Measurements from ENCODE around the gene RBBP5. TPM values are rescaled to one million over a fixed set of nuclear protein-coding genes. Genes with fewer than 3 reads are reported as not detected.

RBBP5 gene
- total RNA-seq, 2 donors from 2014 or later, result 15.0 to 15.1 TPM

DNA sequence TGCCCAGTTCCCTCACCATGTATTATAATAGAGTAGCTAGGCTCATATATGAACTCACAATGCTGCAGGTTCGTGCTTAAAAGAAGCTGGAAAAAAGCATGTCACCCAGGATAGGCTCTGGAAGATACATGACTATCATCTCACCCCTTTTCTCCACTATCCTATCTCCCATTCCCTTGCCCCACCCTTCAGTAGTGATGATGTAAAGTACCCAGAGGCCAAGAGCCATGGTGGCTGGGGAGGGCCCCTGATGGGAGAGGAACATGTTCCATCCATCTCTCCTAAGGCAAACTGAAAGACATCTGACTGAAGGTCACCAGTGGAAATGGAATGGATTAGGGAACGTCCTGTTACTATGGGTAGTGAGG is 20.3 kb upstream of the RBBP5 start:
- no peaks in the 10 kb centered on the region for H3K4me1 ChIP-seq (replicated peaks)
- DNase-seq (ENCODE audit: low spot score), result no peak
- intact Hi-C loops (cut with DNase I), result loop anchor here (5.0 kb wide), 2 partner anchors 115 to 155 kb away; no protein-coding TSS in a partner anchor
- TF ChIP-seq, protein P1, sequence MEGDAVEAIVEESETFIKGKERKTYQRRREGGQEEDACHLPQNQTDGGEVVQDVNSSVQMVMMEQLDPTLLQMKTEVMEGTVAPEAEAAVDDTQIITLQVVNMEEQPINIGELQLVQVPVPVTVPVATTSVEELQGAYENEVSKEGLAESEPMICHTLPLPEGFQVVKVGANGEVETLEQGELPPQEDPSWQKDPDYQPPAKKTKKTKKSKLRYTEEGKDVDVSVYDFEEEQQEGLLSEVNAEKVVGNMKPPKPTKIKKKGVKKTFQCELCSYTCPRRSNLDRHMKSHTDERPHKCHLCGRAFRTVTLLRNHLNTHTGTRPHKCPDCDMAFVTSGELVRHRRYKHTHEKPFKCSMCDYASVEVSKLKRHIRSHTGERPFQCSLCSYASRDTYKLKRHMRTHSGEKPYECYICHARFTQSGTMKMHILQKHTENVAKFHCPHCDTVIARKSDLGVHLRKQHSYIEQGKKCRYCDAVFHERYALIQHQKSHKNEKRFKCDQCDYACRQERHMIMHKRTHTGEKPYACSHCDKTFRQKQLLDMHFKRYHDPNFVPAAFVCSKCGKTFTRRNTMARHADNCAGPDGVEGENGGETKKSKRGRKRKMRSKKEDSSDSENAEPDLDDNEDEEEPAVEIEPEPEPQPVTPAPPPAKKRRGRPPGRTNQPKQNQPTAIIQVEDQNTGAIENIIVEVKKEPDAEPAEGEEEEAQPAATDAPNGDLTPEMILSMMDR (IDR thresholded peaks at IDR 0.05), result no peak
- TF ChIP-seq POLR2AphosphoS5 (IDR thresholded peaks at IDR 0.05) (no peak), POLR2A (IDR thresholded peaks at IDR 0.05) (no peak)
- no peaks in the 10 kb centered on the region for H3K9me3 ChIP-seq
- H3K4me3 ChIP-seq, result no peak overlapping the region
- H3K36me3 ChIP-seq, result no peaks in the 10 kb centered on the region
- WGBS, result 35% methylated on average over 2 of the region's 2 CpGs
- H3K27ac ChIP-seq, result no peak overlapping the region
- H3K27me3 ChIP-seq (replicated peaks; ENCODE audit: insufficient read depth), result no peaks in the 10 kb centered on the region

DNA sequence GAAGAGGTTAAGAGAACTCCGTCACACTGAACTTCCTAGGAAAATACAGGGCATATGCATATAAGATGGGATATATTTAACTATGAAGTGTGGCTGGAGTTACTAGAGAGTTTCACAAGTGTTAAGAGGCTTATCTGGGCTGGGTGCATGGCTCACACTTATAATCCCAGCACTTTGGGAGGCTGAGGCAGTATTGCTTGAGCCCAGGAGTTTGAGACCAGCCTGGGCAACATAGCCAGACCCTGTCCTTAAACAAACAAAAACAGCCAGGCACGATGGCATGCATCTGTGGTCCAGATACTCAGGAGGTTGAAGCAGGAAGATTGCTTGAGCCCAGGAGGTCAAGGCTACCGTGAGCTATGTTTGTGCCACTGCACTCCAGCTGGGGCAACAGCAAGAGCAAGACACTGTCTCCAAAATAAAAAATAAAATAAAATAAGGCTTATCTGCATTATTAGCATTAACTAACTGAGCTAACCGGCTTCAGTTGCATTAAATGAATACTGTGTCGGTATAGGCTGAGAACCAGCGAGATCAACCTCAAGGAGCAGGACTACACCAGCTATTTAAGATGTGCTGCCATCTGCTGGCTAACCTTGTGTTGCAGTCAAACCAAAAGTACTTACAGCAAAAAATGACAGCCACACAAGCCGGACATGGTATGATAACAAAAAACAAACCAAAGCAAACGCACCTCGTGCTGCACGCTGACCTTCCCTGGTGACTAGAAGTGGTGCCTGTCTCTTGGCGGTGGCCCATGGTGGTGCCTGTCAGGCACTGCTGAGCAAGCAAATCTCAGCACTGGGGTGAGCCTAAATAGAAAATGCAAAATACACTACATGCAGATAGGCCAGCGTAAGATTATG is 19.7 kb upstream of the RBBP5 start:
- no peak for TF ChIP-seq POLR2A (IDR thresholded peaks at IDR 0.05)
- TF ChIP-seq, protein P1 (IDR thresholded peaks at IDR 0.05), result peak in 3 of 4 experiments; percentile 68 to 72 (median 71)
- TF ChIP-seq POLR2AphosphoS5 (IDR thresholded peaks at IDR 0.05), result peak; percentile 38
- Histone ChIP-seq H3K4me3 (no peak overlapping the region), H3K27me3 (replicated peaks; ENCODE audit: insufficient read depth) (no peaks in the 10 kb centered on the region), H3K9me3 (no peaks in the 10 kb centered on the region), H3K4me1 (replicated peaks) (no peaks in the 10 kb centered on the region), H3K27ac (no peak overlapping the region), H3K36me3 (no peaks in the 10 kb centered on the region)
- peak; percentile 62 for DNase-seq (ENCODE audit: low spot score)
- intact Hi-C loops (cut with DNase I), result loop anchor here (5.0 kb wide), 2 partner anchors 116 to 154 kb away; no protein-coding TSS in a partner anchor
- WGBS, result 22% methylated on average over 12 of the region's 12 CpGs

DNA sequence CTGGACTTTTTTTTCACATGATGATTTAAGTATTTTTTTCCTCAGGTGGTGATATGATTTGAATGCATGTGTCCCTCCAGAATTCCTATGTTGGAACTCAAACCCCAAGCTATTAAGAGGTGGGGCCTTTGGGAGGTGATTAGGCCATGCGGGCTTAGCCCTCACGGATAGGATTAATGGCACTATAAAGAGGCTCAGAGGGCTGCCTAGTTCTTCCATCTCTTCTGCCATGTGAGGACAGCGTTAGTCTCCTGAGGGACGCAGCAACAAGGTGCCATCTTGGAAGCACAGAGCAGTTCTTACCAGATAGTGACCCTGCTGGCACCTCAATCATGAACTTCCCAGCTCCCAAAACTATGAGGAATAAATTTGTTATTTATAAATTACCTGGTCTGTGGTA is 18.3 kb upstream of the RBBP5 start:
- Histone ChIP-seq H3K36me3 (no peaks in the 10 kb centered on the region), H3K27me3 (replicated peaks; ENCODE audit: insufficient read depth) (no peaks in the 10 kb centered on the region), H3K27ac (no peak overlapping the region), H3K4me3 (no peak overlapping the region), H3K4me1 (replicated peaks) (no peaks in the 10 kb centered on the region), H3K9me3 (no peaks in the 10 kb centered on the region)
- no peak for DNase-seq (ENCODE audit: low spot score)
- WGBS, result 78% methylated on average over 4 of the region's 4 CpGs
- TF ChIP-seq, protein P1 (IDR thresholded peaks at IDR 0.05), result no peak
- TF ChIP-seq POLR2AphosphoS5 (IDR thresholded peaks at IDR 0.05) (no peak), POLR2A (IDR thresholded peaks at IDR 0.05) (no peak)
- intact Hi-C loops (cut with DNase I), result loop anchor here (5.0 kb wide), 2 partner anchors 117 to 153 kb away; no protein-coding TSS in a partner anchor

DNA sequence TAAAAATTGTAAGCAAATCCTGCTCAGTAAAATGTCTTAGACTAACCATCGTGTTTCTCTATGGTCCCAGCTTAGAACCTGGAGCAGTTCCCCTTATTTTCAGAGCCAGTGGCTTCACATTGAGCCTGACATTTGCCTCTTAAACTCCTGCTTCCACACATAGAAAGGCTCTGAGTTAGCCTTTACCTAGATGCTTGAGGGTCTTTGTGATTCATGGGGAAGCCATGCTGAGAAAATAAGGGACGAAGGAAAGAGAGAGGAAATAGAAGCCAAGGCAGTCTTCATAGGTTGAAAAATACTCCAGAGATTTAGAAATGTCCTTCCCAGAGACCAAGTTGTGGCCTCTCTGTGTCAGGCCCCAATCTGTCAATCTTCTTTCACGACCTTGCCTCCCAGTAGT is 16.1 kb upstream of the RBBP5 start:
- 75% methylated on average over 3 of the region's 3 CpGs for WGBS
- no peak for DNase-seq (ENCODE audit: low spot score)
- H3K4me3 ChIP-seq, result no peak overlapping the region

More for the DNA sequence above, 16.1 kb upstream of the RBBP5 start:
- Histone ChIP-seq H3K4me1 (replicated peaks) (no peaks in the 10 kb centered on the region), H3K27ac (no peak overlapping the region), H3K27me3 (replicated peaks; ENCODE audit: insufficient read depth) (no peaks in the 10 kb centered on the region), H3K9me3 (no peaks in the 10 kb centered on the region), H3K36me3 (no peaks in the 10 kb centered on the region)
- intact Hi-C loops (cut with DNase I), result no loop called here
- TF ChIP-seq POLR2A (IDR thresholded peaks at IDR 0.05) (no peak), POLR2AphosphoS5 (IDR thresholded peaks at IDR 0.05) (no peak)
- TF ChIP-seq, protein P1 (IDR thresholded peaks at IDR 0.05), result no peak

Data from prostate gland (tissue), 2 donors.